GM20000 (cell line): ENCODE data around the gene GPR89B.
"Not testable (repeated sequence)": the region's sequence is repeated elsewhere in the genome, so short reads cannot be mapped to it uniquely, and the experiment has no call there.

Experiments used
- DNase-seq: peaks from one replicate; pipeline ENCODE4 v3.0.0; 2012; ENCODE audit warnings: low spot score
- TF ChIP-seq, protein P1 (sequence below): IDR thresholded peaks from 2 replicates; pipeline ENCODE4 v1.5.1; 2012; ENCODE audit warnings: mild to moderate bottlenecking, control low read depth; ENCODE audit errors: extremely low read depth, missing control alignments

The GPR89B gene

DNA sequence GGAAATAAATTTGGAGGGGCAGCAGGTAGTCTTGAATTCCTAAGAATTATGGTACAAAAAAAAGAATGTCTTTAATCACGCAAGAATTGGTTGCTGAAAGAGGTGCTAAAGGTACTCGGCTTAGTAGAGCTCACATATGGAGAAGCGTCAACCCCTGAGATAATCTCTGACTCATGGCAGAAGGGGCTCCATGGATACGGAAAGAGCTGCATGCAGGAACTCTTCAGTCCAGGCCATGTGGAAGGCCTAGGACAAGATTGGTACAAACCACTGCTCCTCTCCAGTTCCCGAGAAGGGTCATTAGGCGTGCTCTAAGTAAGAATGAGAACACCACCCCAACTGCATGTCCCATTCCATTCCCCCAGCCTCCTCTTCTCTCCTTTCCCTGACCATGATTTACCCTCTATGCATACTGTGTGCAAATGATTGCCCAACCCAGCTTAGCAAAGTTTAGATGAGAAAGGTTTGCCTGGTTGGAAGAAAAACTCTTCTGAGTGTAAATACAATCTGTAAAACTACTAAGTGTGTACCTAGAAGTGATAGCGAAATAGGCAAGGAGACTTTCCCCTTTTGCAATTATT, 14.8 kb upstream of the GPR89B start:
- no peak for DNase-seq
- TF ChIP-seq, protein P1, sequence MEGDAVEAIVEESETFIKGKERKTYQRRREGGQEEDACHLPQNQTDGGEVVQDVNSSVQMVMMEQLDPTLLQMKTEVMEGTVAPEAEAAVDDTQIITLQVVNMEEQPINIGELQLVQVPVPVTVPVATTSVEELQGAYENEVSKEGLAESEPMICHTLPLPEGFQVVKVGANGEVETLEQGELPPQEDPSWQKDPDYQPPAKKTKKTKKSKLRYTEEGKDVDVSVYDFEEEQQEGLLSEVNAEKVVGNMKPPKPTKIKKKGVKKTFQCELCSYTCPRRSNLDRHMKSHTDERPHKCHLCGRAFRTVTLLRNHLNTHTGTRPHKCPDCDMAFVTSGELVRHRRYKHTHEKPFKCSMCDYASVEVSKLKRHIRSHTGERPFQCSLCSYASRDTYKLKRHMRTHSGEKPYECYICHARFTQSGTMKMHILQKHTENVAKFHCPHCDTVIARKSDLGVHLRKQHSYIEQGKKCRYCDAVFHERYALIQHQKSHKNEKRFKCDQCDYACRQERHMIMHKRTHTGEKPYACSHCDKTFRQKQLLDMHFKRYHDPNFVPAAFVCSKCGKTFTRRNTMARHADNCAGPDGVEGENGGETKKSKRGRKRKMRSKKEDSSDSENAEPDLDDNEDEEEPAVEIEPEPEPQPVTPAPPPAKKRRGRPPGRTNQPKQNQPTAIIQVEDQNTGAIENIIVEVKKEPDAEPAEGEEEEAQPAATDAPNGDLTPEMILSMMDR = no peak

DNA sequence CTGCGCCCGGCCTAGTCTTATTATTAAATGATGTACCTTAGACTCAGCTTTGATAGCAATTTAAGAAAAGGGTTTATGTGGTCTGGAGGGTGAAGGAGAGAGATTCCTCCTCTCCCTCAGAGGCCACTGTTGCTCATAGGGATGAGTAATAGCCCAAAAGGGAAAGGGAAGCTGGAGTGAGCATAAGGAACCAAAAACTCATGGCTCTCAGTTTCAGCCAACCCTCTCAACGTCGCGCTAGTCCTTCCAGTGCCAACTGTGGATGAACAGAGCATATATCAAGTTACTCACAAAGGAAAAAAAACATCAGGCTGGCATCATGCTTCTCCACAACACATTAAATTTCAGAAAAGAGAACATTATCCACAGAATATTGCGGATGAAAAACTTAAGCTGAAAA, 8.3 kb upstream of the GPR89B start:
- TF ChIP-seq, protein P1 = no peak
- no peak for DNase-seq

DNA sequence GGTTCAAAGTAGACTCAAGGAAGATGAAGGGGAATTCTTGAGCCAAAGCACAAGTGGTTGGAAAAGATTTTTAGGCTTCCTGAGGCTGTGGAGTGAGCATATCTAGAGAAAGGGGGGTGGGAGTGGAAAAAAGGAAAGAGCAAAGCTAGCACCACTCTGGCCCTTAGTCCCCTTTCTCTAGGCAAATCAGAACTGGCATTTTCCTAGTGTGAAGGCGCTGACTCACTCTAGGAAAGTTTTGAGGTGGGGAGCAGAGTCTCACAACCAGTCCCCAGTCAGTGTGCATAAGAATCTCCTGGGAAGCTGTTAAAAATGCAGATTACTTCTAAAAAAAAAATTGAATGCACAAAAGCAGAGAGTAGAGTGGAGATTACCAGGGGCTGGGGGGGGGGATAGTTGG, 3.4 kb upstream of the GPR89B start:
- TF ChIP-seq, protein P1 = no peak
- no peak for DNase-seq

DNA sequence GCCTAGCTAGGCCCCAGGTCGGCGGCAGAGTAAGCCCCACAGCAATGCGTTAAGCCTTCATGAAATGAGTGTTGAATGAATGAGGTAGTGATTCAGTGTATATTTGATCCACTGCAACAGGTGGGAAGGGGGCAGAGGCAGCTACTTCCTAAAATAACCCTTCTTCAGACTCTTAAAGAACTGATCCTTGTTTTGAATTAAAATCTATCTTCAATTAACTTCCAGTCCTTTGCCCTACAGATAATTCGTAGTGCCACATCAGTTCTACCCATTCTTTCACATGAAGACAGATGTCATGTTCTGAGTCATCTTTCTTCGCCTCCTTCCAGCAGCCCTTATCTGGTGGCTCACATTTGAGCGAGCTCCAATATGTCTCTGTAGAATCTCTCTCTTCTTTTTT, 1.0 kb upstream of the GPR89B start:
- DNase-seq = not testable (repeated sequence)

DNA sequence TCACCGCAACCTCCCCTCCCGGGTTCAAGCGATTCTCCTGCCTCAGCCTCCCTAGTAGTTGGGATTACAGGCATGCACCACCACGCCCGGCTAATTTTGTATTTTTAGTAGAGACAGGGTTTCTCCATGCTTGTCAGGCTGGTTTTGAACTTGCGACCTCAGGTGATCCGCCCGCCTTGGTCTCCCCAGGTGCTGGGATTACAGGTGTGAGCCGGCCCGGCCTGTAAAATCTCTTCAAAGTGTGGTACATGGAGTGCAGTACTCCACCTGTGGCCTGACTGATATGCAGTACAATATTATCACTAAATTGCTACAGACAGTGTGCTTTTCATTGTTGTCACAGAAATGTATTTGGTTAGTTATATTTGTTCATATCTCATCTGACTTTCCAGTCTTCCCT, 531 bp upstream of the GPR89B start:
- DNase-seq = not testable (repeated sequence)

DNA sequence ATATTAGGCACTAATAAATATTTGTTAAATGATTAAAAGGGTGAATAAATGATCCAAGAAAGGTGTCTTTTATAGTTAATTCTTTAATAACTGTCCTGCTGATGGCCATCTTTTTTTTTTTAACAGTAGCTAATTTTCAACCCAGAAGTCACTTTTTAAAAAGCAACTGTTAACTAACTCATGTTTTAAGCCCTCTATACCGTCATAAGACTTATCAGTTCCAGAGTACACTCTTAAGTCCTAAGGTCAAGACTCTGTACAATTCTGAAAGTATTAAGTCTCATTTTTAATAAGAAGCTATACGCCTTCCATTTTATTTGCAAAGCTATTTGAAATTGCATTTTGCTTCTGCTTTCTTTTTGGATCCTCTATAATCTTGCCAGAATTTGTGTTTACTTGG, 2.9 kb downstream of the GPR89B start:
- DNase-seq = not testable (repeated sequence)

DNA sequence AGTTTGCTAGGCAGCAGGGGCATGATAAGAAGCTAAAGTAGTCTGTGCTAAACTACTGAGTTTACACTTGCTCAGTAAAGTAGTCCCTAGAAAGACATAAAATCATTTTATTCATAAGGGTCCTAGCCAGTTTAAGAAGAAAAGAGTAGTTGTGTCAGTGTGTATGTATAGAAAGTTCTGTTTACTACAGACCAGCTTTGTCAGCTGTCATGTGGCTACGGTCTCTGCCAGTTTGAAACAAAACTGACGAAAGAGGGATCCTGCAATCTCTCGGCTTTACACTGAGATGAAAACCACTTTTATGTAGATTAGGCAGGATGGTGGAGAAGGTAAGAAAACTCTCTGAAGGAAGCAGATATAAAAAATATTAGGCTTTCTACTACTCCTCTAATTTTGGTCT, 7.1 kb downstream of the GPR89B start:
- not testable (repeated sequence) for DNase-seq

DNA sequence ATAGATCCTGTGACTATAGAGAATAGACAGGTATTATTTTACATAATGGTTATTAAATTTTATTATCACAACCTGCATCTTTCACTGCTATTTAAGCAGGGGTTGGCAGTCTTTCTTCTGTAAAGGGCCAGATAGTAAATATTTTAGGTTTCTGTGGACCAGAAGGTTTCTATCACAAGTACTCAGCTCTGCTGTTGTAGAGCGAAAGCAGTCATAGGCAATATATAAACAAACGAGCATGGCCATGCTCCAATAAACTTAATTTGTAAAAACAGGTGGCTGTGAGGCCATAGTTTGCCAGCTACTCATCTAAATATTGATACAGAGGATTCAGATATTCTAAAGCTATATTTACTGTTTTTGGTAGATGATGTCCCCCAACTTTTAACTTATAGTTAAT, 12.2 kb downstream of the GPR89B start:
- DNase-seq = not testable (repeated sequence)

DNA sequence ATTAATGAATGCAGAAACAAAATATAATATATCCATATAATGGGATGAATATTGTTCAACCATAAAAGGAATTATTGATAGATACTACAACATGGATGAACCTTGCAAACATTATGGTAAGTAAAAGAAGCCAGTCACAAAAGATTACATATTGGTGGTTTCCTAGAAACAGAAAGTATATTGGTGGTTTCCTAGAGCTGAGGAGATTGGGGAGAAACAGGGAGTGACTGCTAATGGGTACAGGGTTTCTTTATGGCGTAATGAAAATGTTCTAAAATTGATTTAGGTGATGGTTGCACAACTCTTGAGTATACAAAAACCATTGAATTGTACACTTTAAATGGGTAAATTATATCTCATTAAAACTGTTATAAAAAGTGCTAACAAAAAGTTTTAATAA, 14.3 kb downstream of the GPR89B start:
- not testable (repeated sequence) for DNase-seq

DNA sequence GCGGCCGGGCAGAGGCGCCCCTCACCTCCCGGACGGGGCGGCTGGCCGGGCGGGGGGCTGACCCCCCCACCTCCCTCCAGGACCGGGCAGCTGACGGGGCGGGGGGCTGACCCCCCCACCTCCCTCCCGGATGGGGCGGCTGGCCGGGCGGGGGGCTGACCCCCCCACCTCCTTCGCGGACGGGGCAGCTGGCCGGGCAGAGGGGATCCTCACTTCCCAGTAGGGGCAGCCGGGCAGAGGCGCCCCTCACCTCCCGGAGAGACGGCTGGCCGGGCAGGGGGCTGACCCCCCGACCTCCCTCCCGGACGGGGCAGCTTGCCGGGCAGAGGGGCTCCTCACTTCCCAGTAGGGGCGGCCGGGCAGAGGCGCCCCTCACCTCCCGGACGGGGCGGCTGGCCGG, 21.3 kb downstream of the GPR89B start:
- DNase-seq = not testable (repeated sequence)

DNA sequence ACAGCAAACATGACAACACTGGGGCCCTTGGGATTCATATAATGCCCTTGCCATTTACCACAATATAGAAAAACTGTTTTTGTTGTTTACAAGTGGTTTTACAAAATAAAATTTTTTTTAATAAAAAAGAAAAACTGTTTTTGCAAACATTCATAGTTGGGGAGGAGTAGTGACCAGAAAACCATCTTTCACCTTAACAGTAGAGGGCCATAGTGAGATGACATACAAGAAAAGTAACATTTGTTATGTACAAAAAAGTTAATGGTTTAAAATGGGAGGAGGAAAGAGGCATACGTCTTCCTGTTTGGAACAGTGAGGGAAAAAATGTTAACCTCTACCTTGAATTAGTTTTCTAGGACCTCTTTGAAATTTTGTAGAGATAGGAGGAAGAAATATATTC, 30.7 kb downstream of the GPR89B start:
- not testable (repeated sequence) for DNase-seq

DNA sequence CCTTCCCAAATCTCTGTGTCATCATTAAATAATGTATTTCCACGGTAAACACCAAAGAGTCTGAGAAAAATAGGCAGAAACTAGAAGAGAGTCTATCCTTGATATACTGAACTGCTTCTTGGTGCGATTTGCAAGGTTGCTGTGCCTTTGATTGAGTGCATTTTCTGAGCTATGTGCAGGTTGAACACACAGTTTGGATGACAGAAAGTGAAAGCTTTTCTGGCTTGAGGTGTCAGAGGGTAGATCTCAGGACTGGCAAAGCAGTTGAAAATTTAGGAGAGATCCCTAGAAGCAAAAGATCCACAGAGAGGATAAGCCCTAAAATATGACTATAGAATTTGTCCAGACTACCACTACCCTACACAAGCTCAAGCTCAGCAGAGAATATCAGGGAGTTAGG, 31.5 kb downstream of the GPR89B start:
- DNase-seq = not testable (repeated sequence)

DNA sequence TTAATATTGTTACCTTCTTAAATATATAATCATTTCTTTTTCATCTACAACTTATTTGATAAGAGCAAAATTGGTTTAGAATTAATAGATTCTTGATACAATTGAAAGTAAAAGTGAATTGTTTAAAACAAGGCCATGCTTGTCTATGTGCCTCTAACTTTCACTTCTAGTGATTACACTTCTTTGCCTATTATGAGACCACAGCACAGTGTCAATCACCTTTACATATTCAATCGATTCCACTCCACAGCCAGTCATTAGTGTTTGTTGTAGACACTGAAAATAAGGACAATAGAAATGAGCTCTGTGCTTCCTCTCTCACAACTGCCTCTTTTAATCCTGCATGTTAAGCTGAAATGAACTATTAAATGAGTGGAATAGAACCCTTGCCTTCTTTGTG, 36.4 kb downstream of the GPR89B start:
- not testable (repeated sequence) for DNase-seq

DNA sequence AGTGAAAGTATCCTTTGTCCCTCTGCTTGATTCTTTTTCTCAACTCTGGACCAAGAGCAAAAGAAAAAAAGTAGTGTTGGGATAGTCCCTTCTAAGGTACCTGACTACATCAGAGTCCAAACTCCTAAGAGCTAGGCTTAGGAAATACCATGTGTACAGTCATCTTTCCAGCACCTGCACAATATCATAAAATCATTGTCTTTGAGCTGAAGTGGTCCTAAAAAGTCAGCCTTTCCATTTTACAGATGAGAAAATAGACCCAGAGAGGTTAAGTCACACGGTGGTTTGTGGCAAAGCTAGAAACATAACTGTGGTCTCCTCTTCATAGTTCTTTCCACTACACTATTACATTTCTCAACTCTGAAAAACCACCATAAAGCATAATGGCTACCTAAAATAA, 38.4 kb downstream of the GPR89B start:
- not testable (repeated sequence) for DNase-seq

DNA sequence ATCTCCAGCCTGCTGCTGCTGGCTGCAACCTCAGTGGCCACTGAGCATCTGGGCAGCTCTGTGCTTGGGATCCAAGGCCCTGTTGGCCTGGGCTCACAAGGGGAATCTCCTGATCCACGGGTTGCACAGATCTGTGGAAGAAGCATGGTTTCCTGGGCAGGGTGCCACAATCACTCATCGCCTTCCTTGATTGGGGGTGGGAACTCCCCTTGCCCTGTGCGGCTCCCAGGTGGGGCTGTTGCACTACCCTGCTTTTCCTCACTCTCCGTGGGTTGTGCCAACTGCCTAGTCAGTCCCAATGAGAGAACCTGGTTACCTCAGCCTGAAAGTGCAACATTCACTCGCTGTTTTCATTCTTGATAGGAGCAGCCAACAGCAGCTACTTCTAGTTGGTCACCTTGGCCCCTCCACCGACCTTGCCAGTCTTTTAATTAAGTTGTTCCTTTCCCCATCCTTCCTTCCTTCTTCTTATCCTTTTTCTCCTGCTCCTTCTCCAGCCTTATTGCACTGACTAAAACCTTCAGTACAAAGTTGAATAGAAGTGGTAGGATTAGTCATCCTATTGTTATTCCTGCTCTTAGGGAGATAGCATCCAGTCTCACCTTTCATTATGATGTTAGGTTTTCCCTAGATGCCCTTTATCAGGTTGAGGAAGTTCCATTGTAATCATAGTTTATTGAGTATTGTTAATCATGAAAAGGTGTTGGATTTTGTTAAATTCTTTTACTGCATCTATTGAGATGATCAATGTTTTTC, 50.9 kb downstream of the GPR89B start:
- DNase-seq = not testable (repeated sequence)

DNA sequence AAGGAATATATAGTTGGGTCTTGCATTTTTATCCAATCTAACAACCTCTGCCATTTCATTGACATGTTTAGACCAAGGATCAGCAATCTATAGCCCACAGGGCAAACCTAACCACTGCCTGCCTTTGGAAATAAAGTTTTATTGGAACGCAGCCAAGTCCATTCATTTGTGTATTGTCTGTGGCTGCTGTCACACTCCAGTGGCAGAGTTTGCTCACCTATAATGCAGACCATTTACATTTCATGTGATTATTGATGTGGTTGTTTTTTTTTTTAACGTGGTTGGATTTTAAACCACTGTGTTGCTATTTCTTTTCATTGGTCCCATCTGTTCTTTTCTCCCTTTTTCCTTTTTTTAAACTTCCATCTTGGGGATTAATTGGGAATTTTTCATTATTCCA, 57.2 kb downstream of the GPR89B start:
- DNase-seq = not testable (repeated sequence)

DNA sequence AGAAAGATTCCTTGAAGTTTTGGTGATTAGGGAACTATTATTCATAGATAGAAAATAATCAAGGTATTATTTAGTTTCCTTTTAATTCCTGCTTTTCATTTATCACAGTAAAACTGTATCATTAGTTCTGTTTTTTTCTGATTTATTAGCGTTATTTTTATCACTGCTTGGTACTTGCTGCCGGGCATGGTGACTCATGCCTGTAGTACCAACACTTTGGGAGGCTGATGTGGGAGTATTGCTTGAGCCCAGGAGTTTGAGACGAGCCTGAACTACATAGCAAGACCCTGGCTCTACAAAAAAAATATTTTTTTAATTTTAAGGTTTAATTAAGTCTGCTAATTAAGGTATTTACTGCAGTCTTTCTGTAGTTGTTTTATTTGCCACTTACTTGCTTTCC, 59.7 kb downstream of the GPR89B start:
- not testable (repeated sequence) for DNase-seq

DNA sequence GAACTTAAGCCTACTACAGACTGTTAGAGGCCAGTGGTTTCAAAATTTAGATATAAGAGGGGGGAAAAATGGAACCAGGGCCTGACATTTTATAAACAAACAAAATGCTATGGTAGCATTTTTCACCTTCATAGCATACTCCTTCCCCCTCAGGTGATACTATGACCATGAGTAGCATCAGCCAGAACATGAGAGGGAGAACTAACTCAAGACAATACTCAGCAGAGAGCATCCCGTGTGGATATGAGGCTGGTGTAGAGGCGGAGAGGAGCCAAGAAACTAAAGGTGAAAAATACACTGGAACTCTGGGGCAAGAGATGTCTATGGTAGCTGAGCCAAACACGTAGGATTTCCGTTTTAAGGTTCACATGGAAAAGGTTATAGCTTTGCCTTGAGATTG, 64.7 kb downstream of the GPR89B start:
- not testable (repeated sequence) for DNase-seq

DNA sequence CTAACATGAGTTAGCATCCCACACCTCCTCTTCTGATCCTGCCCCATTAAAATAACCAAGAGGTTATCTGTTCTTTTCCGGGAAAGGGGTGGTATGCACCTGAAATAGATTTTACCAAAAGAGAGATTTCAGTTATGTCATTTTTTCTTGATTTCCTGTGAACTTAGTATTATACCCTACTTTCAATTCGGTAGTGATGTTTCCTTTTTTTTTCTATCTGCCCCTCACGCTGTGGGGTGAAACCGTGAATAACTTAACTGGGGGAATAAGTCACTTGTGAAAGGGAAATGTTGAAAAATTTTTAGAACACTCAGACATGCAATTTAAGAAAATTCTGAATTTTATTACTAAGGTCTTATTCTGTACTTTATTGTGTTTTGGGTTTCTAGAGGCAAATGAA, 65.2 kb downstream of the GPR89B start:
- not testable (repeated sequence) for DNase-seq
